A172 (cell line): ENCODE results near the gene AKAP9. TPM values are rescaled to one million over a fixed set of nuclear protein-coding genes. Genes with fewer than 3 reads are reported as not detected.
"Not testable (repeated sequence)": the region's sequence is repeated elsewhere in the genome, so short reads cannot be mapped to it uniquely, and the experiment has no call there.

Experiments
- DNase-seq: peaks from one replicate; pipeline ENCODE4 v3.0.0-alpha.2; 2015; ENCODE audit warnings: low spot score
- total RNA-seq: library from RNA; depleted of rRNA; stranded (reverse); fragments of >200 nt; shearing (Covaris generic); gene quantifications from 2 replicates; pipeline ENCODE4 v1.2.3, GENCODE V29; 2014

AKAP9 gene
- total RNA-seq, 1 experiment from 2014 or later, result 30.9 TPM

DNA sequence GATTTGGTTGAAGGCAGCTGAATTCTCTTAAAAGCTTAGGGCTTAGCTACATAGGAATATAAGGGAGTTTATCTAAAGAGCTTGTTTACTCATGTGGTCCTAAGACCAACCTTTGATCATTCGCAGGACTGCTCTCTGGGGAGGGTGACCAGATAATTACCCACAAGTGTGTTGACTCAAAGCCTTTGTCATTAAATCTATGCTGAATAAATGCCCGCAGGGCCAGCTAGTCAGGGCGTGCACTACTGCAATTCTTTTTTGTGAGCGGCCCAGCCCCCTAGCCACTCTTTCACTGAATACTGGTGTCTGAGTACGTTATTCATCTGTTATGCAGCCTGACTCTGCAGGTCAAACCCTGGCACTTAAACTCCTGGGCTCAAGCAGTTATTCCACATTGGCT is 69.6 kb downstream of the AKAP9 start:
- DNase-seq, result no peak

- DNase-seq, result no peak
These were observed 72.9 kb downstream of the AKAP9 start for GRCh38 chr7:92013611-92014010.

DNA sequence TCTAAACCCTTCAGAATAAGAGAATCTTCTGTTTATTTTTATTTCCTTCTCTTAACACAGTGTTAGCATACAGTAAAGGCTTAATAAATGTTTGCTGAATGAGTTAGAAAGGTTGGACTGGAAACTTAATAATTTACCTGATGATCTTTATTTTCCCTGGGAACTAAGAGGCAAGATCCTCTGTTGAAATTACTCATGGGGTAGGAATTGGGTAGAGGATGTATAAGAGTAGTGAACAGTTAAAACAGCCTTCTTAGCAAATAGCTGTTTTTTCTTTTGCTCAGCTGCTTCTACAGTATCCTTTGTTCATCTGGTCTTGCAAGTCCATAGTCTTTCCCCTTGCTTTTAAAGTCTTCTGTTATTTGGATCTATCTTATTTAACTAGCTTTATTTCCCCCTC is 80.0 kb downstream of the AKAP9 start:
- DNase-seq, result no peak

DNA sequence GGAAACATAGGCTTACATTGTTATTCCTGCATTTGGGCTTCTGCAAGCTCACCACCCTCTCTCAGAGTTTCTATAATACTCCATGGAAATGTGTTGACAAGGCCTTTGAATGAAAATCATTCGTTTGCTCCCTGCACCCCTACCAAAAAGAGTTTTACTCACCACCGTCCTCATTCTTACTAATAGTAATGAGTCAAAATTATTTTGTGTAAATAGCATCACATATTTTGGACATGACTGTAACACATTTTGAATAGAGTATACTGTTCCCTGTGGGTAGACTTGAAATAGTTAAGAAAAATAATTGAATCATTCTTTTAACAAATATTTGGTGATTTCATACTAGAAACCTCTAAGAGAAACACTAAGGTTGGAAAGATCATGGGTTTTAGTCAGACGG is 84.6 kb downstream of the AKAP9 start:
- peak; percentile 46 for DNase-seq

DNA sequence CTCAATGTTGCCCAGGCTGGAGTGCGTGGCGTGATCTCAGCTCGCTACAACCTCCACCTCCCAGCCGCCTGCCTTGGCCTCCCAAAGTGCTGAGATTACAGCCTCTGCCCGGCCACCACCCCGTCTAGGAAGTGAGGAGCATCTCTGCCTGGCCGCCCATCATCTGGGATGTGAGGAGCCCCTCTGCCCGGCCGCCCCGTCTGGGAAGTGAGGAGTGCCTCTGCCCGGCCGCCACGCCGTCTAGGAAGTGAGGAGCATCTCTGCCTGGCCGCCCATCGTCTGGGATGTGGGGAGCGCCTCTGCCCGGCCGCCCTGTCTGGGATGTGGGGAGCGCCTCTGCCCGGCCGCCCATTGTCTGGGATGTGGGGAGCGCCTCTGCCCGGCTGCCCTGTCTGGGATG is 86.0 kb downstream of the AKAP9 start:
- DNase-seq, result not testable (repeated sequence)

DNA sequence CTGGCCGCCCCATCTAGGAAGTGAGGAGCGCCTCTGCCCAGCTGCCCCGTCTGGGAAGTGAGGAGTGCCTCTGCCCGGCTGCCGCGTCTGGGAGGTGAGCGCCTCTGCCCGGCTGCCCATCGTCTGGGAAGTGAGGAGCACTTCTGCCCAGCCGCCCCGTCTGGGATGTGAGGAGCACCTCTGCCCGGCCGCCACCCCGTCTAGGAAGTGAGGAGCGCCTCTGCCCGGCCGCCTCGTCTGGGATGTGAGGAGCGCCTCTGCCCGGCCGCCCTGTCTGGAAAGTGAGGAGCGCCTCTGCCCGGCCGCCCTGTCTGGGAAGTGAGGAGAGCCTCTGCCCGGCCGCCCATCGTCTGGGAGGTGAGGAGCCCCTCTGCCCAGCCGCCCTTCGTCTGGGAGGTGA is 86.5 kb downstream of the AKAP9 start:
- DNase-seq, result not testable (repeated sequence)

DNA sequence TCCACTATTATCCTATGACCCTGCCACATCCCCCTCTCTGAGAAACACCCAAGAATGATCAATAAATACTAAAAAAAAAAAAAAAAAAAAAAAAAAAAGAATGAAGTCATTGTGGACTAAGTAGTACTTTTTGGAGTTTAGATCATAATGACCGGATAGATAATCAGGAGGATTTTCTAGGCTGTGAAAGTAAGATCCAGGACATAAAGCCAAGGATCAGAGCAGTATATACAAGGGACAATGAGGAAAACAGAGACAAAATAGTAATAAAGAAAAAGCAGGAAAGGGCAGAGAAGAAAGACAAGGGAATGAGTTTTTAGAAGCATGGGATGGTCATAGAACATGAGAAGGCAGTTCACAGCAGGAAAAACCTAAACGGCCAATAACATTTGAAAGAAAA is 87.6 kb downstream of the AKAP9 start:
- no peak for DNase-seq

- no peak for DNase-seq
These were observed 88.0 kb downstream of the AKAP9 start for GRCh38 chr7:92028686-92029085.

- DNase-seq, result no peak
These were observed 93.5 kb downstream of the AKAP9 start for GRCh38 chr7:92034116-92034515.

GRCh38 chr7:92035576-92035975 is 94.9 kb downstream of the AKAP9 start:
- no peak for DNase-seq

DNA sequence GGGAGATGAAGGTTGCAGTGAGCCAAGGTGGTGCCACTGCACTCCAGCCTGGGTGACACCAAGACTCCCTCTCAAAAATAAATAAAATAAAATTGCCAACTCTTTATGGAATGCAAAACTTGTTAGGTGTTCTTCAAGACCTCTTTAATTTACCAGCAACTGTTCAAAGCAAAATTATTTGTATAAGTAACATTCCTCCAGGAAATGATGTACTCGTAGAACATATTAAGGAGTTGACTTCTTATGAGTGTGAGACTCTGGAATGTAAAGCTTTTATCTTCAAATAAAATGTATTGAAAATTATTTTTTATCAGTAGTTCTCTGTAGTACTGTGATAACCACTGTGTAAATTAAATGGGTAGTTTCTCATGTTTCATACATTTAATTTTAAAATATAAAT is 99.2 kb downstream of the AKAP9 start:
- DNase-seq, result no peak

DNA sequence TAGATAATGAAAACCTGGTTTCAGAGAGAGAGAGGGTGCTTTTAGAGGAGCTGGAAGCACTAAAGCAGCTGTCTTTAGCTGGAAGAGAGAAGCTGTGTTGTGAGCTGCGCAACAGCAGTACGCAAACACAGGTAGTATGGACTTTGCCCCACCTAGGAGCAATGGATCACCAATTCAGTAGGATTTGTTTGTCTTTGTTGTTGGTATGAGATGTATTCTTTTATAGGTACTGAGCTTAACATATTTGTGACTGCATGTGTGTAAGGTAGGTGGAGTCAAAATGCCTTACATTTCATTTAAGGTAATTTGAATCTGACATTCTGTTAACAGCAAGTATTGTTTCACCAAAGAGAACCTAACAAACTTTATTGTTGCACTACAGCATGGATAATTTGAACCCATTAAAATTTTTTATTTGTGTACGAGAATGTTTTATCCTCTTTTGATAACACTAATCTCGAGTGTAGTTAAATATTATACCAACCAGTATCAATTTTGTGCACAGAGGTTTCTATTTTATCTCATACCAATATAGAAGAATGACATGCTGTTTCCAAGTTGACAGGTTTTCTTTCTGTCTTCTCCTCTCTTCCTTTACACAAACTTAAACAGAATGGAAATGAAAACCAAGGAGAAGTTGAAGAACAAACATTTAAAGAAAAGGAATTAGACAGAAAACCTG is 101.5 kb downstream of the AKAP9 start:
- no peak for DNase-seq

DNA sequence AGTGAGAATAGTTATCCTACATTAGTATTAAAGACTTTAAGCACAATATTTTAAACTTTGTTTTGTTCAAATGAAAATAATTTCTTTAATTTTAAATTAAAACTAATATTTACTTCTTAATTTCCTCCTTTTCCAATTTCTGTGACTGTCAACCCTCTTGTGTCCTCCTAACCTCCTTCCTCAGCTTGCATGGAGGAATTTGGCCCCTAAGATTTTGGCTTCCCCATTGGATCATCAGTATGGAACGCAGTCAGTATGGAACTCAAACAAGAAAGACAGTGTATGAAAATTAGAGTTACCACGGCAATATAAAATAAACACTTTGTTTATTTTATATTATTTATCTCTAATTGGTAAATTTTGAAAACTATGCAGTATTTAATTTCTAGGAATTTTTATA is 102.4 kb downstream of the AKAP9 start:
- no peak for DNase-seq

GRCh38 chr7:92043637-92044036 is 103.0 kb downstream of the AKAP9 start:
- no peak for DNase-seq

DNA sequence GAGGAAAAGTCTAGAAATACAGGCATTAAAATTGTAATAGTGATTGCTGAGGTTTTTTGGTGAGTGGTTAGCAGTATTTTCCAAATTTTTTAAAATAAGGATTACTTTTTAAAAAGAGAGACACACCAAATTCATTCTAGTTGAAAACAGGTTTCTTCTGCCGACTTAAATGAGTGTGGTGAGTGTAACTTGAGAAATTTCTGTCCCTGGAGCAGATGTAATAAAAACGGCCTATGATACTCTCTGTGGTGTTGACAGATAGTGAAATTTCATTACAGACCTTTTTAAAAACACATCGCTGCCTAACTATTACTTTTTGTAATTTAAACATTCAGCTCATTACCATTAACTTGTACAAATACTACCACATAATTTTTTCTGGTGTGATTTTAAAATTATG is 103.5 kb downstream of the AKAP9 start:
- no peak for DNase-seq

GRCh38 chr7:92044940-92045339 is 104.3 kb downstream of the AKAP9 start:
- DNase-seq, result no peak

- DNase-seq, result no peak
These were observed 111.0 kb downstream of the AKAP9 start for GRCh38 chr7:92051655-92052054.

DNA sequence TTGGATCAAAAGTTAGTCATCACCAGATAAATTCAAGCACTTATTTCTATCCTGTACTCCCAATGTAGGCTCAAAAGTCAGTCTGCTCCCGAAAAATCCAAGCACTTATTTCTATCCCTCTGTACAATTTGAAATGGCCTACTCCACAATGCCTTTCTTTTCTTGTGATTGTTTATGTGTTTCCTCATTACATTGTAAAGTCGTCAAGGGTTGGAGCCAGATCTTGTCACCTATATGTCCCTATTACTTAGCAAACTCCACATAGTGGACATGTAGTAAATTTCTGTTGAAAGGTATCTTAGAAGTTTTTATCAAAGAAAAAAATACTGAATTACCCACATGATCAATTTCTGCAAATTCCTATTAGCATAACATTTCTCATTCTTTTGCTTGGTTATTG is 111.5 kb downstream of the AKAP9 start:
- no peak for DNase-seq

- DNase-seq, result no peak
These were observed 112.0 kb downstream of the AKAP9 start for GRCh38 chr7:92052684-92053083.

- DNase-seq, result no peak
These were observed 112.7 kb downstream of the AKAP9 start for GRCh38 chr7:92053312-92053711.

DNA sequence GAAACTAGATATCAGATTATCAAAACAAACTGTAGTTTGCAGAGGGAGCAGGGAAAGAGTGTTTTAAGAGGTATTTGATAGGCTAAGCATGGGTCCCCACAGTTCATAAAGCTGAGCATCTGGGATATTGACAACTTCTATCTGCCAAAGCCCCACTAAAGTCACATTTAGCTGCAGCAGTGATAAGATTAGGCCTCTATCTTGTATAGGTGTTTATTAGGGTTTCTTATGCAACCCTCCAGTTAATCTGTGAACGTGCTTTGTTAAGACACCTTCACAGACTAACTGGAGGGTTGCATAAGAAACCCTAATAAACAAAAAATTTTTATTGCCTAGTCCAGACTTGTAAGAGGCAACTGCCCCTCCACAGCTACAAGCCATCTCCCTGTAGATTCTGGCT is 115.6 kb downstream of the AKAP9 start:
- DNase-seq, result no peak

GRCh38 chr7:92057375-92057774 is 116.7 kb downstream of the AKAP9 start:
- DNase-seq, result no peak

- DNase-seq, result no peak
These were observed 117.4 kb downstream of the AKAP9 start for GRCh38 chr7:92058040-92058439.

DNA sequence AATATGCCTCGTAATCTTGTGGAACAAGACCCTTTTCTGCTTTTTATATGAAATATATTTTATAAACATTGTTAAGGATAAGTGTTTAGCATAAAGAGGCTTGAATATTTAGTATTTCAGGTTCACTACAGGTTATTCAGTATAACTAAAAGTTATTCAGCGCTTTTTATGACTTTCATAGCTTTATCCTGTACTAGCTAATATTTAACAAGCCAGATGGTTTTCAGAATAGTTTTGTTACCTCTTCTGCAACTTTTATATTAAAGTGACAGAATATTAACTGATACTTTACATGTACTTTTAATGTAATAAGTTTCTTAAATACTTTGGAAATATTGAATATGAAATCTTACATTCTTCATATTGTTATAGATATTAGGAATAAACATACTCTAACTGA is 118.2 kb downstream of the AKAP9 start:
- DNase-seq, result no peak
